IMR-90 (cell line): ENCODE data around the gene FOXP1. TPM values are rescaled to one million over a fixed set of nuclear protein-coding genes. Genes with fewer than 3 reads are reported as not detected.

Experiments
- ATAC-seq: fragments of 200-7000 bp; cut with Tn5 transposase; 2 replicates; pipeline ENCODE4 v1.9.1; 2020; ENCODE audit warnings: low read depth, mild to moderate bottlenecking, moderate library complexity
- BruUV-seq: library from RNA; stranded (reverse); fragments of 400-500 nt; replicated peaks from 2 replicates; lab custom pipeline; 2021; lab: Mats Ljungman, UMichigan
- CTCF ChIA-PET: fragments of 300-600 bp; formaldehyde crosslinking; extraction: SDS; loops from one replicate; lab custom pipeline; 2021; ENCODE audit warnings: antibody characterized with exemption; lab: Yijun Ruan, JAX
- POLR2A ChIA-PET: fragments of 300-600 bp; sonication (Branson Sonifier 250); formaldehyde crosslinking; loops from one replicate; lab custom pipeline; 2022; ENCODE audit warnings: antibody characterized with exemption; ENCODE audit not compliant: unreplicated experiment; lab: Charles Lee
- DNase-seq: peaks from one replicate; pipeline ENCODE4 v3.0.0; 2013
- H2AFZ ChIP-seq: replicated peaks from 2 replicates; pipeline ENCODE3; 2013; ENCODE audit warnings: low read length, mild to moderate bottlenecking; ENCODE audit not compliant: poor library complexity
- H2AK5ac ChIP-seq: 2 replicates; pipeline ENCODE4 v1.6.1; 2013; ENCODE audit warnings: low read depth, low read length, inconsistent platforms
- H2AK9ac ChIP-seq: replicated peaks from 2 replicates; pipeline ENCODE3; 2013; ENCODE audit warnings: mild to moderate bottlenecking, low read depth, low read length, moderate library complexity; ENCODE audit not compliant: poor library complexity
- H2BK120ac ChIP-seq: 2 replicates; pipeline ENCODE4 v1.6.1; 2013; ENCODE audit warnings: low read depth, low read length, inconsistent platforms
- H2BK15ac ChIP-seq: 3 replicates; pipeline ENCODE4 v1.6.1; 2013; ENCODE audit warnings: low read depth, low read length, inconsistent platforms
- H2BK20ac ChIP-seq: 2 replicates; pipeline ENCODE4 v1.6.1; 2013; ENCODE audit warnings: low read depth, mild to moderate bottlenecking, inconsistent platforms, low read length, moderate library complexity
- H2BK5ac ChIP-seq: 2 replicates; pipeline ENCODE4 v1.6.1; 2013; ENCODE audit warnings: mild to moderate bottlenecking, low read depth, low read length, inconsistent platforms; ENCODE audit not compliant: poor library complexity, severe bottlenecking
- H3K14ac ChIP-seq: replicated peaks from 2 replicates; pipeline ENCODE4 v1.6.1; 2013; ENCODE audit warnings: low read depth, low read length, inconsistent platforms
- H3K18ac ChIP-seq: 2 replicates; pipeline ENCODE4 v1.6.1; 2013; ENCODE audit warnings: low read depth, low read length, control low read depth
- H3K23ac ChIP-seq: 2 replicates; pipeline ENCODE4 v1.6.1; 2013; ENCODE audit warnings: low read depth, low read length, inconsistent platforms
- H3K27ac ChIP-seq: 2 replicates; pipeline ENCODE4 v1.5.1; 2013; ENCODE audit warnings: mild to moderate bottlenecking, control low read depth, low read length; ENCODE audit not compliant: insufficient read depth
- H3K27me3 ChIP-seq: 2 replicates; pipeline ENCODE4 v1.6.1; 2013; ENCODE audit warnings: low read length; ENCODE audit not compliant: control insufficient read depth, insufficient read depth
- H3K36me3 ChIP-seq: 2 replicates; pipeline ENCODE4 v1.6.1; 2013; ENCODE audit warnings: low read length, mixed read lengths; ENCODE audit not compliant: control insufficient read depth, insufficient read depth
- H3K4ac ChIP-seq: 2 replicates; pipeline ENCODE4 v1.6.1; 2013; ENCODE audit warnings: low read depth, low read length, inconsistent platforms
- H3K4me1 ChIP-seq: 2 replicates; pipeline ENCODE4 v1.6.1; 2013; ENCODE audit warnings: low read length, mixed read lengths; ENCODE audit not compliant: control insufficient read depth, insufficient read depth
- H3K4me2 ChIP-seq: 2 replicates; pipeline ENCODE4 v1.6.1; 2013; ENCODE audit warnings: low read depth, mild to moderate bottlenecking, control low read depth, low read length, moderate library complexity
- H3K4me3 ChIP-seq: 2 replicates; pipeline ENCODE4 v1.5.1; 2013; ENCODE audit warnings: low read depth, mild to moderate bottlenecking, control low read depth, low read length, moderate library complexity; ENCODE audit not compliant: insufficient read depth
- H3K56ac ChIP-seq: 2 replicates; pipeline ENCODE4 v1.6.1; 2013; ENCODE audit warnings: low read length, inconsistent platforms; ENCODE audit not compliant: insufficient read depth; ENCODE audit errors: extremely low read depth
- H3K79me1 ChIP-seq, 2 experiments: 2 replicates each; pipeline ENCODE4 v1.6.1; 2013; ENCODE audit warnings: low read length in 2 of 2, inconsistent platforms in 1 of 2, low read depth in 1 of 2
- H3K9ac ChIP-seq: 2 replicates; pipeline ENCODE4 v1.6.1; 2013; ENCODE audit warnings: low read depth, low read length, control low read depth
- H3K9me1 ChIP-seq: 2 replicates; pipeline ENCODE4 v1.6.1; 2013; ENCODE audit warnings: low read length, inconsistent platforms; ENCODE audit not compliant: insufficient read depth
- H3K9me3 ChIP-seq: 2 replicates; pipeline ENCODE4 v1.6.1; 2013; ENCODE audit warnings: low read length; ENCODE audit not compliant: control insufficient read depth, insufficient read depth
- H4K20me1 ChIP-seq: 2 replicates; pipeline ENCODE4 v1.6.1; 2013; ENCODE audit warnings: low read length, inconsistent platforms; ENCODE audit not compliant: insufficient read depth
- H4K5ac ChIP-seq: 2 replicates; pipeline ENCODE4 v1.6.1; 2013; ENCODE audit warnings: mild to moderate bottlenecking, low read depth, low read length, control low read depth
- H4K8ac ChIP-seq, 2 experiments: 2 replicates each; pipeline ENCODE4 v1.6.1; 2013; ENCODE audit warnings: low read depth in 2 of 2, low read length in 2 of 2, control low read depth in 1 of 2, inconsistent platforms in 1 of 2
- H4K91ac ChIP-seq: 2 replicates; pipeline ENCODE4 v1.6.1; 2013; ENCODE audit warnings: low read depth, low read length, inconsistent platforms; ENCODE audit not compliant: insufficient read depth
- BHLHE40 ChIP-seq: fragments of 150-350 bp; IDR thresholded peaks from 2 replicates; pipeline ENCODE4 v1.6.1; 2016; ENCODE audit warnings: mild to moderate bottlenecking, low read depth, low read length
- CEBPB ChIP-seq: IDR thresholded peaks from 2 replicates; pipeline ENCODE4 v1.6.1; 2012; ENCODE audit warnings: low read depth, low read length, improper control_type of control experiment
- CHD1 ChIP-seq: IDR thresholded peaks from 2 replicates; pipeline ENCODE4 v1.6.1; 2012; ENCODE audit warnings: low read depth, low read length, improper control_type of control experiment
- CTCF ChIP-seq: conservative IDR thresholded peaks from 2 replicates; pipeline ENCODE4 v1.5.1; 2012; ENCODE audit warnings: mild to moderate bottlenecking, low read depth, low read length, improper control_type of control experiment
- ELK1 ChIP-seq: fragments of 150-350 bp; IDR thresholded peaks from 2 replicates; pipeline ENCODE4 v1.6.1; 2016; ENCODE audit warnings: low read depth, mild to moderate bottlenecking, low read length, moderate library complexity, borderline replicate concordance
- FOS ChIP-seq: fragments of 150-350 bp; IDR thresholded peaks from 2 replicates; pipeline ENCODE4 v1.6.1; 2016; ENCODE audit warnings: low read depth, low read length
- MAFK ChIP-seq: IDR thresholded peaks from 2 replicates; pipeline ENCODE4 v1.6.1; 2012; ENCODE audit warnings: low read depth, low read length, improper control_type of control experiment
- MAZ ChIP-seq: IDR thresholded peaks from 2 replicates; pipeline ENCODE4 v1.6.1; 2012; ENCODE audit warnings: low read depth, mild to moderate bottlenecking, low read length, improper control_type of control experiment, moderate library complexity, borderline replicate concordance
- MXI1 ChIP-seq: IDR thresholded peaks from 2 replicates; pipeline ENCODE4 v1.6.1; 2012; ENCODE audit warnings: low read depth, mild to moderate bottlenecking, low read length, moderate library complexity, borderline replicate concordance
- NFE2L2 ChIP-seq: fragments of 150-350 bp; IDR thresholded peaks from 2 replicates; pipeline ENCODE4 v1.6.1; 2016; ENCODE audit warnings: low read depth, mild to moderate bottlenecking, low read length
- POLR2A ChIP-seq: IDR thresholded peaks from 2 replicates; pipeline ENCODE4 v1.6.1; 2012; ENCODE audit warnings: mild to moderate bottlenecking, low read depth, low read length
- RAD21 ChIP-seq: IDR thresholded peaks from 2 replicates; pipeline ENCODE4 v1.6.1; 2012; ENCODE audit warnings: low read length, improper control_type of control experiment
- RCOR1 ChIP-seq: IDR thresholded peaks from 2 replicates; pipeline ENCODE4 v1.6.1; 2012; ENCODE audit warnings: mild to moderate bottlenecking, low read length, improper control_type of control experiment; ENCODE audit not compliant: insufficient replicate concordance
- RFX5 ChIP-seq: IDR thresholded peaks from 2 replicates; pipeline ENCODE4 v1.8.0; 2012; ENCODE audit warnings: low read depth, mild to moderate bottlenecking, low read length, moderate library complexity
- WGBS, 2 experiments: methylation state at CpG; one replicate each; pipeline versions ENCODE4 v1.1.5 to v1.1.7; 2013; ENCODE audit warnings: missing lambda C conversion rate in 2 of 2; ENCODE audit not compliant: insufficient read length in 1 of 2; ENCODE audit errors: extremely low coverage in 2 of 2; 5-methylcytosine and 5-hydroxymethylcytosine counted together
- dilution Hi-C: fragments of 300-500 bp; cut with HindIII; formaldehyde crosslinking; loops from one replicate; pipeline ENCODE4 v1.14.3; 2018; ENCODE audit warnings: low sequenced_read_pairs; ENCODE audit not compliant: unreplicated experiment
- in situ Hi-C: fragments of 300-500 bp; cut with MboI; formaldehyde crosslinking; loops from 3 replicates; pipeline ENCODE4 v1.14.3; 2019; ENCODE audit warnings: low sequenced_read_pairs, inconsistent platforms, mixed read lengths
- intact Hi-C: fragments of 100-400 bp; cut with micrococcal nuclease; formaldehyde crosslinking; loops from 2 replicates; pipeline ENCODE4 v1.10.0; 2022
- polyA plus RNA-seq, 3 experiments: library from polyadenylated mRNA; depleted of rRNA; stranded (reverse); fragments of >200 nt; gene quantifications; 2 replicates each; pipeline ENCODE4 v1.2.3, GENCODE V29; 2012; ENCODE audit warnings: low replicate concordance in 1 of 3
- total RNA-seq: library from RNA; depleted of rRNA; stranded (reverse); fragments of >200 nt; gene quantifications from 2 replicates; pipeline ENCODE4 v1.2.3, GENCODE V29; 2012

Gene FOXP1
- total and polyA plus RNA-seq, 2 of the 4 experiments (the other 2 are of a cell fraction): 37.0 to 132 TPM

GRCh38 chr3:71398157-71398836 lies 185.2 kb downstream of the FOXP1 start:
- no peak for TF ChIP-seq BHLHE40
- TF ChIP-seq CHD1: no peak
- TF ChIP-seq ELK1: no peak
- no peak for TF ChIP-seq CTCF
- no peak for TF ChIP-seq FOS
- TF ChIP-seq MAFK: no peak
- no peak for TF ChIP-seq MXI1
- TF ChIP-seq NFE2L2: no peak
- no peak for TF ChIP-seq RCOR1
- TF ChIP-seq RFX5: no peak
- TF ChIP-seq POLR2A: no peak
- TF ChIP-seq RAD21: no peak
- no peak for TF ChIP-seq CEBPB
- TF ChIP-seq MAZ: no peak
- Histone ChIP-seq H3K4me2 (no peak overlapping the region), H3K27ac (no peak overlapping the region), H3K56ac (no peak overlapping the region), H2AFZ (no peak overlapping the region), H3K4ac (no peak overlapping the region), H4K91ac (no peak overlapping the region), H3K23ac (no peak overlapping the region), H2BK20ac (no peak overlapping the region), H3K18ac (no peak overlapping the region), H2BK120ac (no peak overlapping the region), H3K27me3 (no peaks in the 10 kb centered on the region), H2BK5ac (no peak overlapping the region), H4K5ac (no peak overlapping the region), H2BK15ac (no peak overlapping the region), H4K20me1 (no peaks in the 10 kb centered on the region; the same call in 1 of the 2 replicates), H3K36me3 (no peaks in the 10 kb centered on the region), H3K9me3 (no peaks in the 10 kb centered on the region), H2AK9ac (no peak overlapping the region), H3K4me3 (no peak overlapping the region), H3K14ac (no peak overlapping the region), H4K8ac (no peak overlapping the region), H3K79me1 (peaks cover 17 to 35% of the 10 kb centered on the region in 2 experiments), H3K9ac (no peak overlapping the region), H2AK5ac (no peak overlapping the region), H3K9me1 (peaks cover 8% of the 10 kb centered on the region), H3K4me1 (peaks cover 6% of the 10 kb centered on the region)
- 54% methylated on average over 2 of the region's 4 CpGs; no CpG with 5 or more reads in 1 of the 2 experiments for WGBS, 2 experiments
- DNase-seq (no peak), ATAC-seq (no peak)
- POLR2A ChIA-PET: interaction anchor here (0.8 kb wide), 1 partner anchor 8 kb away, joined by 3 read pairs; no protein-coding TSS in a partner anchor
- intact Hi-C loops (no loop called here), dilution Hi-C loops (no loop called here), in situ Hi-C loops (no loop called here)
- no TSS peak for BruUV-seq
- CTCF ChIA-PET: interaction anchor here (0.6 to 1.6 kb wide), 5 partner anchors 13 to 333 kb away, joined by 3 to 5 read pairs (median 3); no protein-coding TSS in a partner anchor
